ENCODE data around the gene PLEKHH2. TPM values are rescaled to one million over a fixed set of nuclear protein-coding genes. Genes with fewer than 3 reads are reported as not detected.

Gene PLEKHH2
- total and polyA plus RNA-seq, 10 donors: 0.91 to 21.9 (median 14.6) TPM

GRCh38 chr2:43800894-43801293 lies 163.8 kb downstream of the PLEKHH2 start:
- Histone ChIP-seq H3K36me3 (peaks cover 0 to 33% (median 6%) of the 10 kb centered on the region in 6 donors), H3K4me1 (no peaks in the 10 kb centered on the region), H3K9me3 (no peaks in the 10 kb centered on the region), H3K27me3 (replicated peaks in 1 of 7) (no peaks in the 10 kb centered on the region), H3K4me3 (no peak overlapping the region), H3K27ac (no peak overlapping the region)
- DNase-seq: no peak
- TF ChIP-seq POLR2AphosphoS5 (IDR thresholded peaks at IDR 0.05): no peak
- intact Hi-C loops (cut with DNase I; ENCODE audit: low total_unique reads): no loop called here

GRCh38 chr2:43802135-43802534 lies 165.1 kb downstream of the PLEKHH2 start:
- Histone ChIP-seq H3K36me3 (peaks cover 0 to 28% (median 7%) of the 10 kb centered on the region in 6 donors), H3K4me3 (no peak overlapping the region), H3K27ac (no peak overlapping the region), H3K27me3 (replicated peaks in 1 of 7) (no peaks in the 10 kb centered on the region), H3K4me1 (no peaks in the 10 kb centered on the region), H3K9me3 (no peaks in the 10 kb centered on the region)
- TF ChIP-seq POLR2AphosphoS5 (IDR thresholded peaks at IDR 0.05): no peak
- 93 to 100% (median 97%) methylated on average over 2 of the region's 2 CpGs for WGBS, 5 donors
- no peak for DNase-seq
- intact Hi-C loops (cut with DNase I; ENCODE audit: low total_unique reads): no loop called here

GRCh38 chr2:43803113-43803512 lies 166.1 kb downstream of the PLEKHH2 start:
- DNase-seq: no peak
- TF ChIP-seq POLR2AphosphoS5 (IDR thresholded peaks at IDR 0.05): no peak
- TF ChIP-seq POLR2A (IDR thresholded peaks at IDR 0.05): no peak
- TF ChIP-seq CTCF (IDR thresholded peaks at IDR 0.05 in 8 of 11, conservative IDR thresholded peaks at IDR 0.05 in 3 of 11): no peak
- H3K27me3 ChIP-seq (replicated peaks in 1 of 7): no peaks in the 10 kb centered on the region
- WGBS, 5 donors: 81 to 97% (median 88%) methylated on average over 1 of the region's 1 CpG
- H3K27ac ChIP-seq: no peak overlapping the region
- intact Hi-C loops (cut with DNase I; ENCODE audit: low total_unique reads): no loop called here
- H3K9me3 ChIP-seq: no peaks in the 10 kb centered on the region
- no peak overlapping the region for H3K4me3 ChIP-seq
- peaks cover 0 to 27% (median 7%) of the 10 kb centered on the region in 6 donors for H3K36me3 ChIP-seq
- no peaks in the 10 kb centered on the region for H3K4me1 ChIP-seq

GRCh38 chr2:43806719-43807031 lies 169.6 kb downstream of the PLEKHH2 start:
- intact Hi-C loops (cut with DNase I; ENCODE audit: low total_unique reads): no loop called here
- no peak for DNase-seq
- 86 to 98% (median 89%) methylated on average over 2 of the region's 2 CpGs for WGBS, 5 donors
- no peaks in the 10 kb centered on the region for H3K27me3 ChIP-seq (replicated peaks in 1 of 7)
- no peaks in the 10 kb centered on the region for H3K9me3 ChIP-seq
- H3K36me3 ChIP-seq: peaks cover 0 to 53% (median 7%) of the 10 kb centered on the region in 6 donors
- no peak overlapping the region for H3K4me3 ChIP-seq
- TF ChIP-seq CTCF (IDR thresholded peaks at IDR 0.05 in 8 of 11, conservative IDR thresholded peaks at IDR 0.05 in 3 of 11) (no peak), POLR2AphosphoS5 (IDR thresholded peaks at IDR 0.05) (no peak), POLR2A (IDR thresholded peaks at IDR 0.05) (no peak)
- H3K27ac ChIP-seq: no peak overlapping the region
- no peaks in the 10 kb centered on the region for H3K4me1 ChIP-seq

DNA sequence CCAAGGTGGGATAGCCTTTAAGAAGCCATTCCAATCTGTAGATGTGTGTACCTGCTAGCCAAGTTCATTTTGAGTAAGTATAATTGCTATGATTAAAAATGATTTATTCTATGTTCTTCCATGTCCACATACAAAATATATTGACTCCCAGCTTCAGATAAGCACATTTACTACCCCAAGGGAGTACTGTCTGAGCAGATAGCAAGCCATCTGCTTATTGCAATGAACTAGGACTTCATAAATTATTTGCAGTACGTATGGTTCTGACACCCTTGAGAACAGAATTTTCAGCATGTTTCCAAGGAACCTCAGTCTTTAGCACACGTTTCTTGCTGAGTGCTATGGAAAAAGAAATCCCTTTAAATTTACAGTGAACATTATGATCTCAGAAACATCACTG lies 173.4 kb downstream of the PLEKHH2 start:
- 78 to 85% (median 81%) methylated on average over 2 of the region's 2 CpGs for WGBS, 5 donors
- H3K9me3 ChIP-seq: no peaks in the 10 kb centered on the region
- peaks cover 0 to 42% (median 6%) of the 10 kb centered on the region in 6 donors for H3K36me3 ChIP-seq
- TF ChIP-seq CTCF (IDR thresholded peaks at IDR 0.05 in 8 of 11, conservative IDR thresholded peaks at IDR 0.05 in 3 of 11) (no peak), POLR2A (IDR thresholded peaks at IDR 0.05) (no peak), POLR2AphosphoS5 (IDR thresholded peaks at IDR 0.05) (no peak)
- DNase-seq: no peak
- no peaks in the 10 kb centered on the region for H3K27me3 ChIP-seq (replicated peaks in 1 of 7)
- no peaks in the 10 kb centered on the region for H3K4me1 ChIP-seq
- H3K27ac ChIP-seq: no peak overlapping the region
- H3K4me3 ChIP-seq: no peak overlapping the region
- intact Hi-C loops (cut with DNase I; ENCODE audit: low total_unique reads): no loop called here
